T47D (cell line): ENCODE data around the gene PRKCA.
A peak's percentile ranks its signal among the peaks of the same experiment; 100 is the strongest.
"Not testable (repeated sequence)": the region's sequence is repeated elsewhere in the genome, so short reads cannot be mapped to it uniquely, and the experiment has no call there.

ENCODE experiments used
- DNase-seq, 2 experiments: peaks; one replicate each; pipeline versions ENCODE4 v3.0.0 to v3.0.0-alpha.2; 2011 to 2012; ENCODE audit warnings: low read depth in 1 of 2, low spot score in 1 of 2
- JUND ChIP-seq: IDR thresholded peaks from 2 replicates; pipeline ENCODE4 v1.6.1; 2012; ENCODE audit warnings: low read depth
- in situ Hi-C: cut with HindIII; loops from 2 replicates; pipeline ENCODE4 v1.10.0; 2016; ENCODE audit warnings: low sequenced_read_pairs, low pct_unique_long_range_greater_than_20kb

The PRKCA gene

GRCh38 chr17:66343531-66344078 lies 41.2 kb downstream of the PRKCA start:
- no peak for DNase-seq
- TF ChIP-seq JUND: no peak
- in situ Hi-C loops: no loop called here

- in situ Hi-C loops: no loop called here
- TF ChIP-seq JUND: no peak
- DNase-seq: no peak
These were observed 42.1 kb downstream of the PRKCA start for GRCh38 chr17:66344473-66344872.

- no peak for DNase-seq
- in situ Hi-C loops: no loop called here
- no peak for TF ChIP-seq JUND
These were observed 42.9 kb downstream of the PRKCA start for GRCh38 chr17:66345264-66345663.

GRCh38 chr17:66345949-66346638 lies 43.7 kb downstream of the PRKCA start:
- DNase-seq, in situ Hi-C loops: not testable (repeated sequence)

- in situ Hi-C loops: no loop called here
- no peak for TF ChIP-seq JUND
- DNase-seq: peak in 1 of 2 experiments; percentile 22
These were observed 45.5 kb downstream of the PRKCA start for GRCh38 chr17:66347661-66348514.

GRCh38 chr17:66348584-66349165 lies 46.3 kb downstream of the PRKCA start:
- no peak for DNase-seq
- TF ChIP-seq JUND: no peak
- in situ Hi-C loops: no loop called here

- DNase-seq: no peak
- TF ChIP-seq JUND: no peak
- in situ Hi-C loops: no loop called here
These were observed 47.3 kb downstream of the PRKCA start for GRCh38 chr17:66349521-66350254.

- DNase-seq, in situ Hi-C loops: not testable (repeated sequence)
These were observed 48.2 kb downstream of the PRKCA start for GRCh38 chr17:66350576-66350975.

- in situ Hi-C loops: no loop called here
- DNase-seq: peak in 1 of 2 experiments; percentile 34
- no peak for TF ChIP-seq JUND
These were observed 48.6 kb downstream of the PRKCA start for GRCh38 chr17:66351033-66351432.

- in situ Hi-C loops: no loop called here
- TF ChIP-seq JUND: no peak
- DNase-seq: no peak
These were observed 49.3 kb downstream of the PRKCA start for GRCh38 chr17:66351701-66352100.

- no peak for TF ChIP-seq JUND
- DNase-seq: no peak
- in situ Hi-C loops: no loop called here
These were observed 51.6 kb downstream of the PRKCA start for GRCh38 chr17:66353937-66354401.

- no peak for TF ChIP-seq JUND
- DNase-seq: no peak
- in situ Hi-C loops: no loop called here
These were observed 52.1 kb downstream of the PRKCA start for GRCh38 chr17:66354472-66354871.
